GM08714 (cell line): ENCODE results near the gene LRRC23.
A peak's percentile ranks its signal among the peaks of the same experiment; 100 is the strongest.
"Not testable (repeated sequence)": the region's sequence is repeated elsewhere in the genome, so short reads cannot be mapped to it uniquely, and the experiment has no call there.

Experiments
- H3K4me3 ChIP-seq: fragments of 200-500 bp; sonication (Bioruptor generic); 2 replicates; pipeline ENCODE4 v1.5.1; 2014; ENCODE audit warnings: mild to moderate bottlenecking, low read length, inconsistent platforms
- ZNF274 ChIP-seq: IDR thresholded peaks from 2 replicates; pipeline ENCODE4 v1.6.1; 2012; ENCODE audit warnings: mild to moderate bottlenecking, low read depth, low read length

Gene LRRC23

GRCh38 chr12:6890789-6891645 lies 13.6 kb upstream of the LRRC23 start:
- TF ChIP-seq ZNF274: no peak
- H3K4me3 ChIP-seq: peak overlapping the region; percentile 63

- TF ChIP-seq ZNF274: no peak
- peak overlapping the region; percentile 63 for H3K4me3 ChIP-seq
Observed at GRCh38 chr12:6891646-6892001, 13.0 kb upstream of the LRRC23 start.

GRCh38 chr12:6892683-6893082 lies 11.9 kb upstream of the LRRC23 start:
- H3K4me3 ChIP-seq: not testable (repeated sequence)

- TF ChIP-seq ZNF274: no peak
- no peak overlapping the region for H3K4me3 ChIP-seq
Observed at GRCh38 chr12:6894321-6894720, 10.3 kb upstream of the LRRC23 start.

GRCh38 chr12:6896846-6897435 lies 7.7 kb upstream of the LRRC23 start:
- no peak for TF ChIP-seq ZNF274
- no peak overlapping the region for H3K4me3 ChIP-seq

- no peak overlapping the region for H3K4me3 ChIP-seq
- TF ChIP-seq ZNF274: no peak
Observed at GRCh38 chr12:6899427-6899826, 5.2 kb upstream of the LRRC23 start.

- H3K4me3 ChIP-seq: no peak overlapping the region
- no peak for TF ChIP-seq ZNF274
Observed at GRCh38 chr12:6899837-6900519, 4.6 kb upstream of the LRRC23 start.

GRCh38 chr12:6902448-6902847 lies 2.2 kb upstream of the LRRC23 start:
- H3K4me3 ChIP-seq: no peak overlapping the region
- no peak for TF ChIP-seq ZNF274

- TF ChIP-seq ZNF274: no peak
- H3K4me3 ChIP-seq: no peak overlapping the region
Observed at GRCh38 chr12:6903722-6904121, 900 bp upstream of the LRRC23 start.

GRCh38 chr12:6905414-6906040 lies 905 bp downstream of the LRRC23 start:
- no peak for TF ChIP-seq ZNF274
- H3K4me3 ChIP-seq: peak overlapping the region; percentile 71; the same call in 1 of the 2 replicates

GRCh38 chr12:6908141-6908540 lies 3.5 kb downstream of the LRRC23 start:
- H3K4me3 ChIP-seq: not testable (repeated sequence)

- no peak for TF ChIP-seq ZNF274
- H3K4me3 ChIP-seq: no peak overlapping the region
Observed at GRCh38 chr12:6909421-6910145, 5.0 kb downstream of the LRRC23 start.

- H3K4me3 ChIP-seq: no peak overlapping the region
- no peak for TF ChIP-seq ZNF274
Observed at GRCh38 chr12:6912164-6912935, 7.7 kb downstream of the LRRC23 start.
